C4-2B (cell line): ENCODE data around the gene TRIM17.

Experiments used
- ZFX ChIP-seq: fragments of 450-650 bp; IDR thresholded peaks from 2 replicates; pipeline ENCODE4 v1.6.1; 2017
- TF ChIP-seq, protein P1 (sequence below): fragments of 450-650 bp; conservative IDR thresholded peaks from 2 replicates; pipeline ENCODE4 v1.5.1; 2017; ENCODE audit warnings: mild to moderate bottlenecking

DNA sequence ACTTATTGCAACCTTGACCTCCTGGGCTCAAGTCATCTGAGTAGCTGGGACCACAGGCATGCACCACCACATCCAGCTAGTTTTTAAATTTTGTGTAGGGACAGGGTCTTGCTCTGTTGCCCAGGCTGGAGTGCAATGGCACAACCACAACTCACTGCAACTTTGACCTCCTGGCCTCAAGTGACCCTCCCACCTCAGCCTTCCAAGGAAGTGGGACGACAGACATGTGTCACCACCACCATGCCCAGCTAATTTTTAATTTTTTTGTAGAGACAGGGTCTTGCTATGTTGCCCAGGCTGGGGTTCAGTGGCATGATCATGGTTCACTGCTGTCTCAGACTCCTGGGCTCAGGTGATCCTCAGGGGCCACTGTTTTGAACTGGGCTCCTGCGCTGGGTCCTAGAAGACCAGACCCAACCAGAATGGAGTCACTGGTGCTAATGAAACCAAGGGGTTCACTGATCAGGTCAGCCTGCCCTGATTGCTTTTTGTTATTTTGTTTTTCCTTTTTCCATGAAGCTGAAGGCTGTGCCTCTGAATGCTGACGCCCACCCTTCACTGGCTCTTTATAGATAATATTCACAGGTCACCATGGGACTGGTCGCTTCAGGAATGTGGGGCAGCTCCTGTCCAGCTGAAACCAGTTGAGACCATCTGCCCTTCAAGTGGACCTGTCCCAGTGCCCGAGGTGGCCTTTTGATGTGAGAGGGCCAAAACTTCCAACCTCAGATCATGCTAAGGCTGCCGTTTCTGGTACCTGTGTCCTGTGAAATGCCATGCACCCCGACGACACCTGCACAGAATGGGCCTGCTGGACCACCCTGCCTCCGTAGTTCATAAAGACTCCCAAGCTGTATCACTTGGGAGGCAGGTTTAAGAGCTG, 4.9 kb downstream of the TRIM17 start:
- TF ChIP-seq, protein P1, sequence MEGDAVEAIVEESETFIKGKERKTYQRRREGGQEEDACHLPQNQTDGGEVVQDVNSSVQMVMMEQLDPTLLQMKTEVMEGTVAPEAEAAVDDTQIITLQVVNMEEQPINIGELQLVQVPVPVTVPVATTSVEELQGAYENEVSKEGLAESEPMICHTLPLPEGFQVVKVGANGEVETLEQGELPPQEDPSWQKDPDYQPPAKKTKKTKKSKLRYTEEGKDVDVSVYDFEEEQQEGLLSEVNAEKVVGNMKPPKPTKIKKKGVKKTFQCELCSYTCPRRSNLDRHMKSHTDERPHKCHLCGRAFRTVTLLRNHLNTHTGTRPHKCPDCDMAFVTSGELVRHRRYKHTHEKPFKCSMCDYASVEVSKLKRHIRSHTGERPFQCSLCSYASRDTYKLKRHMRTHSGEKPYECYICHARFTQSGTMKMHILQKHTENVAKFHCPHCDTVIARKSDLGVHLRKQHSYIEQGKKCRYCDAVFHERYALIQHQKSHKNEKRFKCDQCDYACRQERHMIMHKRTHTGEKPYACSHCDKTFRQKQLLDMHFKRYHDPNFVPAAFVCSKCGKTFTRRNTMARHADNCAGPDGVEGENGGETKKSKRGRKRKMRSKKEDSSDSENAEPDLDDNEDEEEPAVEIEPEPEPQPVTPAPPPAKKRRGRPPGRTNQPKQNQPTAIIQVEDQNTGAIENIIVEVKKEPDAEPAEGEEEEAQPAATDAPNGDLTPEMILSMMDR: no peak
- TF ChIP-seq ZFX: no peak
